ENCODE data around the gene MASP2.
"Not testable (repeated sequence)": the region's sequence is repeated elsewhere in the genome, so short reads cannot be mapped to it uniquely, and the experiment has no call there.

The MASP2 gene

GRCh38 chr1:11058026-11058425 lies 11.0 kb upstream of the MASP2 start:
- DNase-seq: no peak

DNA sequence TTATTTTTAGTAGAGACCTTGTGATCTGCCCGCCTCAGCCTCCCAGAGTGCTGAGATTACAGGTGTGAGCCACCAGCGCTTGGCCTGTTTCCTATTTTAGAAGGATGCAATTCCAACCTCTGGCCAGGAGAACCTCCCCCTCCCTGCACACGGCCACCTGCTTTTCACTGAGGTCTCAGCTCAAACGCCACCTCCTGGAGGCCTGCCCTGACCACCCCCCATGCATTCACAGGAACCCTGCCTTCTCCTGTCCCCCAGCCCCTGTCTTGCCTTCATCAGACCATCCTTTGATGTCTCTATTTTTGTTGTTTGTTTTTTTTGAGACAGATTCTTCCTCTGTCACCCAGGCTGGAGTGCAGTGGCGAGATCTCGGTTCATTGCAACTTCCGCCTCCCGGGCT lies 10.4 kb upstream of the MASP2 start:
- no peak for DNase-seq

- no peak for DNase-seq
Observed at GRCh38 chr1:11056504-11056903, 9.5 kb upstream of the MASP2 start.

GRCh38 chr1:11055676-11056075 lies 8.6 kb upstream of the MASP2 start:
- no peak for DNase-seq

GRCh38 chr1:11054666-11055065 lies 7.6 kb upstream of the MASP2 start:
- no peak for DNase-seq

DNA sequence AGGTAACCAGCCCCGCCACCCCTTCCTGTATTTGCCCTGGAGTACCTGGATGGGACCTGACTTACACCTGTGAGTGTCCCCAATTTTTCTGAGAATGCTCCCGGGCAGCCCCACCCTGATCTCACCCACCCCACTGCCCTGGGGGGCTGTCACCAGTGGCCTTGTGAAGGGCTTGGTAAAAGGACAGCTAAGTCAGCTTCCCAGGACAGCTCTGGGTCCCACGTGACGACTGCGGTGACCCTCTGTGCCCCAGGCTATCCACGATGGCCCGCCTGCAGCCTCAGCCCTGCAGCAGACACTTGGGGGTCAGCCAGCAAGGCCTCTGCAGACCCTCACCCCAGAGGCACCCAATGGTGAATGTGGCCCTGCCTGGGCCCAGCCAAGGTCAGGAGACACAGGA lies 7.1 kb upstream of the MASP2 start:
- DNase-seq: no peak

DNA sequence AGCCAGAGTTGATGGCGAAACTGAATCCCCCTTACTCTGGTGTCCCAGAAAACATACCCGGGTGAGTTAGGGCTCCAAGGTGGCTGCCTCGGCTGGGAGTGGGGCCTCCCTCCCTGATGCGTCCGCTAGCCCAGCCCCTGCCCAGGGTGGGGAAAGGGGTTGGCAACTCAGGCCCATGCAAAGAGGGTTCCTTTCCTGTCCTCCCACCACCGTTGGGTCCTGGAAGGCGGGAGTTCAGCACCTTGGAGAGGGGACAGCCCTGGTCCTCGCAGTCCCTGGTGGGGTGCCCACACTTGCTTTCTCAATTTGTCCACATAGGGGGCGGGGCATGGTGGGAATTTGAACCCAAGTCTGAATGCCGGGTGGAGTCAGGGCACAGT lies 6.7 kb upstream of the MASP2 start:
- DNase-seq: no peak

- DNase-seq: no peak
Observed at GRCh38 chr1:11052839-11053757, 6.1 kb upstream of the MASP2 start.

- no peak for DNase-seq
Observed at GRCh38 chr1:11051781-11052511, 4.9 kb upstream of the MASP2 start.

DNA sequence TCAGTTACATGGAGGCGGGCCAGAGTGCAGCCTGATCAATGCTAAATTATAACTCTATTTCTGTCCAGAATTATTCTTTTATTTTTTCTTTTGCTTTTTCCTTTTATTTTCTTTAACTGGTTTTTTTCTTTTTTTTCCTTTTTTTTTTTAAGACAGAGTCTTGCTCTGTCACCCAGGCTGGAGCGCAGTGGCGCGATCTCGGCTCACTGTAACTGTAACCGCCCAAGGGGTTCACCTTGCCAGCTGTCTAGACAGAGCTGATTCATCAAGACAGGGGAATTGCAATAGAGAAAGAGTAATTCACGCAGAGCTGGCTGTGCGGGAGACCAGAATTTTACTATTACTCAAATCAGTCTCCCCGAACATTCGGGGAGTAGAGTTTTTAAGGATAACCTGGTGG lies 4.1 kb upstream of the MASP2 start:
- not testable (repeated sequence) for DNase-seq

DNA sequence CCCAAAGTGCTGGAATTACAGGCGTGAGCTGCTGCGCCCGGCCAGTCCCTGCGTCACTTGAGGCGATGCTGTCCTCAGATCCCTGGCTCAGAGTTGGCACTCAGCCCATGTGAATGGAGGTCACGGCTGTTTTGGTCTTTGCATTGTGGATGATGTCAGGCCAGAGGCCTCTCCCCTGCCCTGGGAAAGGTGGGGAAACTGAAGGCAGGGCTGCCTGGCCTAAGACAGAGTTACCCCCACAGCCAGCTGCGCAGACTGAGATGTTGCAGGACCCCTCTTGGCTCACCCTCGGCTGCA lies 821 bp downstream of the MASP2 start:
- no peak for DNase-seq

- no peak for DNase-seq
Observed at GRCh38 chr1:11045428-11046269, 1.4 kb downstream of the MASP2 start.

DNA sequence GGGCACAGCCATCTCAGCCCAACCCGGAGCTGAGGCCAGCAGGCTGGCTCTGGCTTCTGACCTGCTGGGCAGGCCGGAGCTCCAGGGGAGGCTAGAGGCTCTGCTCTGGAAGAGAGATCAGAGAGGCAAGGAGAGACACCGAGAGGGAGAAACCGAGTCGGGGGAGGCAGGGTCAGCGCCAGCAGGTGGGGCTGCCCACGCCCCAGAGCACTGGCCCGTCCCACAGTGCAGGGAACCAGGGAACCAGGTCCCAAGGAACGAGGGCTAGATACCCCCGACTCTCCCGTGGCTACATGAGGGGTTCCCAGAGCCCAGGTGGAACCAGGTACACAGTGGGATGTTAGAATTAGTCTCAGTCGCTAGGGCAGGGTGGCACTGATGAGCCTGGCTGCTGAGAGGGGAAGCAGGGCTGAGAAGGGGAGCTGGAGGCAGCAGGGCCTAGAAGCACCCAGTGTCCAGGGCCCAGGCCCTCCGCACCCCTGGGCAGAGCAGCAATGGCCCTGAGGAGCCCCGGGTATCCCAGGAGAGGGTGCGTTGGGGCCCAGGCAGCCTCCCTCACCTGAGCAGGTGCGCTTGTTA lies 2.1 kb downstream of the MASP2 start:
- no peak for DNase-seq

DNA sequence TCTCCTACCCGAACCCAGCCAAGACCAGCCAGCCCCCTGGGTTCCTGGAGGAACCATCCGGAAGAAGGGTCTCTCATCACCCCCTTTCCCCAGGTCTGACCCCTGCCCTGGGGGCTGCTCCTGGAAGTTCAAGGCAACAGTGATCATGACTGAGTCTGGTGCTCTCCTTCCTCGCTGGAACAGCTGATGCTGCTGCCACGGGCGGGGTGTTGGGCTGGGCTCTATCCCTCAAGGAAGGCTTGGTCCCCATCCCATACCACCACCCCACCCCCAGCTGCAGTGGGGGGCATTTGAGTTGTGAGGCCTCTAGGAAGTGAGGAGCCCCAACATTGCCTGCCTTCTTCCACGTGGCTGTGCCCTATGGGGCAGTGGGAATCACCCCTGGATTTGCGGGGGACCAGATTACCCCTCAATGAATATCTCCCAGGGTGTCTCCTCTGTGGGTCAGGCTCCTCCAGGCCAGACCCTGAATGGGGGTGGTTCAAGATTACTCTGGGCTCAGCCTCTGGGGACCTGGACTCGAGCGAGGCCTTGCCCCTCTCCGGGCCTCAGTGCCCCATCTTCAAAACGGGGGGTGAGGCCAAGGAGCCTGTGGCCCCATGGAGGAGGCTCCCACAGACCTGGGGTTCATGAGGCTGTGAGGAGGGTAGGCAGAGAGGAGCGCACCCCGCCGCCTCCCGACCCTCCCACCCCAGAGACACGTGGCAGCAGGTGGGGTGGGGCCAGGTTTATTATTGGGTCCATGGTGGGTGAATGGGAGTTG lies 2.8 kb downstream of the MASP2 start:
- no peak for DNase-seq

- no peak for DNase-seq
Observed at GRCh38 chr1:11042995-11043874, 3.8 kb downstream of the MASP2 start.

- no peak for DNase-seq
Observed at GRCh38 chr1:11042065-11042464, 5.0 kb downstream of the MASP2 start.

- DNase-seq: no peak
Observed at GRCh38 chr1:11041048-11041447, 6.0 kb downstream of the MASP2 start.

GRCh38 chr1:11040105-11040429 lies 7.0 kb downstream of the MASP2 start:
- DNase-seq: not testable (repeated sequence)

GRCh38 chr1:11039351-11040104 lies 7.5 kb downstream of the MASP2 start:
- no peak for DNase-seq

- DNase-seq: peak; percentile 4
Observed at GRCh38 chr1:11037740-11038182, 9.3 kb downstream of the MASP2 start.

All from NCI-H1048 (cell line).